GM21381 (cell line): Measurements from ENCODE around the gene FBXO33.

ENCODE experiments used
- ATAC-seq: cut with Tn5 transposase; IDR thresholded peaks from one replicate; pipeline ENCODE4 v1.9.1; 2021; ENCODE audit warnings: mild to moderate bottlenecking, moderate library complexity; ENCODE audit not compliant: unreplicated experiment

The FBXO33 gene, protein sequence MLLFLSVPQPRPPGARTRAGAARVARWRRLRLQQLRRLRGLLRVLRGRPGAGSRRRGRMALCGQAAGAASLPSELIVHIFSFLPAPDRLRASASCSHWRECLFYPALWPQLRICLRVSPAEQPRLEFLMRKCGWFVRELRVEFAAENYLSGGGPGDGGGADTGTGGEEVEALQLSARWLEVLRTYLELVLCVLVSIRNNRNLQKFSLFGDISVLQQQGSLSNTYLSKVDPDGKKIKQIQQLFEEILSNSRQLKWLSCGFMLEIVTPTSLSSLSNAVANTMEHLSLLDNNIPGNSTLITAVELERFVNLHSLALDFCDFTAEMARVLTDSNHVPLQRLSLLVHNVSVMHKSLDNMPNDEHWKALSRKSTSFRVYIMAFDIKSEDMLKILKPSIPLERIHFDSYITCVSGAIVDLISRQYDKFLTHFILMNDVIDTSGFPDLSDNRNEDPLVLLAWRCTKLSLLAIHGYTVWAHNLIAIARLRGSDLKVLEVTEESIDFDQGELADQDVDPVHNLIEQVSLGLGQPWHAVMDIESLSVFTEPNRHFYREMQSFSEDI

DNA sequence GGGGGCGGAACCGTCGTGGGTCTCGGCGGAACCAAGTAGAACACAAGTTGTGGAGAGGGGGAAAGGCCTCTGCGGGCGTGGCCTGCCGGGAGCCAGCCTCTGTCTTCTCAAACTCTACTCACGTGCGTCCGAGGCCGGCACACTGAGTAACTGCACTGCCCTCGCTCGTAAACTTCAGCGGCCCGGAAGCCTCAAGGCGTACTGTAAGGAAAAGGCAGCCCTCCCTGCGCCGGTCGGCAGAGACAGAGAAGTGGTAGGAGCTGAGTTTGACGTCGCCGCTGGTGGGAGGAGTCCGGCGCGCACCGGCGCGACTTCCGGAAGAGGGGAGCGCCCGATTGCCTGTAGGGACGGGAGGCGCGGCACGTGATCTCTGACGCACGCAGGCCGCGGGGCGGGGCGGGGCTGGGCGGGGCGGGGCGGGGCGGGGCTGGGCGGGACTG, at the start of gene FBXO33:
Gene FBXO33, minus strand, starts transcription at position 255 of the 440 bp plus-strand sequence. CDS start 271 bp downstream, outside the sequence.
- ATAC-seq, result peak; percentile 79

DNA sequence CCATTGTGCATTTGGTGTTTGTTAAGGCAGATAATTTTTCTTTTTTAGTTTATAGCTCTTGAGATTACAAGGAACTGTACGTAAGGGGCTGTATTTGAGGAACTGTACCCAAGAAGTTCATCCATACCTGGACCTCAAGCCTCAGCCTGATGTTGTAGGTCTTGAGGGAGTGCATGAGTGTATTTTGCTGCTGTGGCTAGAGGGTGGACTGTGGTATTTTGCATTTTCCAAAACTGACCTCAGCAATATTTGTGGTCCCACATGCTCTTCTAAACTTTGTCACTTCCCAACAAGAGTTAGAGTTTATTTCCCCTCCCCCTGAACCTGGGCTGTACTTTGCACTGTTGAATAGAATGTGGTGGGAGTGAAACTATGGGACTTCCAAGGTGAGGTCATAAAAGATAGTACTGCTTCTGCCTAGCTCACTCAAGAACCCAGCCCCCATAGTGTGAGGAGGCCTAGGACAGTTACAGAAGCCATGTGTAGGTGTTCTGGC, 42.2 kb upstream of the FBXO33 start:
- ATAC-seq, result peak; percentile 91

DNA sequence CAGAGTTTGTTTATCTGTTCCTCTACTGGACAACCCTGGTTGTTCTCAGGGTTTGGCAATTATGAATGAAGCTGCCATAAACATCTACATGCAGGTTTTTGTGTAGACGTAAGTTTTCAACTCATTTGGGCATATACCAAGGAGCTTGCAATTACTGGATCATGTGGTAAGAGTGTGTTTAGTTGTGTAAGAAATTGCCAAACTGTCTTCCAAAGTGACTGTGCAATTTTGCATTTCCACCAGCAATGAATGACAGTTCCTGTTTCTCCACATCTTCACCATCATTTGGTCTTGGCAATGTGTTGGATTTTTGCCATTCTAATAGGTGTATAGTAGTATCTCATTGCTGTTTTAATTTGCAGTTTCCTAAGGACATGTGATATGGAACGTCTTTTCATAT, 39.8 kb upstream of the FBXO33 start:
- no peak for ATAC-seq

DNA sequence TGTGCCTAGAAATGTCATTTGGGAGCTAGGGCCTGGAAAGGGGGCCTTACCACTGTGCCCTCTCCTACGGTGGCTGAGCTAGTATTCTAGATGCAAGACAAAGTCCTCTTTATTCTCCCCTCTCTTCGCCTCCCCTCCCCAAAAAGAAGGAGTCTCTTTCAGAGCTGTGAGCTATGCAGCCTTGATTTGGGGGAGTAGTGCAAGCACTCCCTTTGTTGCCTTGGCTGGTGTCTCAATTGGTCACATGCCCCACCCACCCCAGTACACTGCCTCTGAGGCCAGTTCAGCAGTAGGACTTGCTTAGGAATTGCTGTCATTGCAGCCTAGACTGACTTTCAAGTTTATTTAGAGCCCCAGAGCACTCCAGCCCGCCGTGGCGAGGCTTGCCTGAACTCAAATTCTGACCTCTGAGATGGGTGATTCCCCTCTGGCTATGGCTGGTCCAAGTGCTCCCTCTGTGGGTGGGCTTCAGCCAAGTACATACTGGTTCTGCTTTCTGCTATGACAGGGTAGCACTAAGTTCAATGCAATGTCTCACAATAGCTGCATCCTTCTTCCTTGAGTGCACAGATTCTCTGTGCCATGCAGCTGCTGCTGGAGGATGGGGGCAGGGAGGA, 37.0 kb upstream of the FBXO33 start:
- peak; percentile 87 for ATAC-seq

DNA sequence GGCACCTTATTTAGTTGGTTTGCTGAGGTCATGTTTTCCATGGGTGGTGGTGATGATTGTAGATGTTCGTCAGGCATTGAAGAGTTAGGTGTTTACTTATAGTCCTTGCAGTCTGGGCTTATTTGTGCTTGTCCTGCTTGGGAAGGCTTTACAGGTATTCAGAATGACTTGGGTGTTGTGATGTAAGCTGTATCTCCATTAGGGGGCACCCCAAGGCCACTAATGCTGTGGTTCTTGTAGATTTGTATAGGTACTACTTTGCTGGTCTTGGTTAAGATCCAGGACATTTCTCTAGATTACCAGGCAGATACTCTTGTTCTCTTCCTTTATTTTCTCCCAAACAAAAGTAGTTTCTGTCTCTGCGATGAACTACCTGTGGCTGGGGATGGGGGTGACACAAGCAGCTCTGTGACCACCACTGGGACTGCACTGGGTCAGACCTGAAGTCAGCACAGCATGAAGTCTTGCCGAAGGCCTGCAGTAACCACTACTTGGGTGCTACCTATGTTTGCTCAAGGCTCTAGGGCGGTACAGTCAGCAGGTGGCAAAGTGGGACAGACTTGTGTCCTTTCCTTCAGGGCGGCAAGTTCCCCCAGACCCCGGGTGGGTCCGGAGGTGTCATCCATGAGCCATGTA, 35.8 kb upstream of the FBXO33 start:
- peak; percentile 64 for ATAC-seq

DNA sequence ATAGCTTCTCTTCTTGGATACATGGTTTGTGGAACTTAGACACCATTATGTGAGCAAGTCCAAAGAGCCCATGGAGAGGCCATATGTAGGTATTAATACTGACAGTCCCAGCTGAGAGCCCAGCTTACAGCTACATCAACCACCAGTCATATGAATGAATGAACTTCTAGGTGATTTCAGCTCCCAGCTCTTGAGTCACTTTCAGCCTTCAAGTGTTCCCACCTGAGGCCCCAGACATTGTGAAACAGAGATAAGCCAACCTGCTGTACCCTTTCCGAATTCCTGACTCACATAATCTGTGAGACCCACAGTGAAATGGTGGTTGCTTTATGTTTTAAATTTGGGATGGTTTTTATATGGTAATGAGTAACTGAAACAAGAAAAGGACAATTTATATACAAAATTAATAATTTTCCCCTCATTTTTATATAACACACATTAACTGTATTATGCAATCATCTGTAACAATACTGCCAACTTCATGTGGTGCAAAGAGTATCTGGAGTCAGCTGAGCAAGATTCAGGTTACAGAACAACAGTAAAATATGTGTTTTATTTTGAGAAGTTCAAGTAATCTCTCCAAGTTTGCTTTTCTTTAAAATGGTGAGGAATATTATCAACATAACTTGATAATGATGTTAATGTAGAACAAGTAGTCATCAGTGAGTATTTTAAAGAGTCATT, 27.7 kb upstream of the FBXO33 start:
- no peak for ATAC-seq

DNA sequence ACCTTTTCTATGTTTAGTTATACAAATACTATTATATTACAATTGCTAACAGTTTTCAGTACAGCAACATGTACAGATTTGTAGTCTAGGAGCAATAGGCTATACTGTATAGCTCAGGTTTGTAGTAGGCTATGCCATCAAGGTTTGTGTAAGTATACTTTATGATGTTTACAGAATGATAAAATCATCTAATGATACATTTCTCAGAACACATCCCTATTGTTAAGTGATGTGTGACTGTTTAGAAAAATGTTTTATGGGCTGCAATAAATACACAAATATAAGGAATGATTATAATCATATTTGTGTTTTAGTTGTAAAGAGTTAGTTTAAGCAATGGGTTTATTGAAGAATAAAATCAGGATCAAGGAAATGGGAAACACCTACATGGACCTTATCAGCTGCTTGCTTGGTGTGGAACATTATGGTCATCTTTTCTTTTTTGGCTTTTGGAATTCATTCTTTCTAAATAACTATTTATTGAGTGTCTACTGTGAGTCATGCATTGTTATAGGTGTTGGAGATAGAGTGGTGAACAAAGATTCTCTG, 24.5 kb upstream of the FBXO33 start:
- no peak for ATAC-seq

DNA sequence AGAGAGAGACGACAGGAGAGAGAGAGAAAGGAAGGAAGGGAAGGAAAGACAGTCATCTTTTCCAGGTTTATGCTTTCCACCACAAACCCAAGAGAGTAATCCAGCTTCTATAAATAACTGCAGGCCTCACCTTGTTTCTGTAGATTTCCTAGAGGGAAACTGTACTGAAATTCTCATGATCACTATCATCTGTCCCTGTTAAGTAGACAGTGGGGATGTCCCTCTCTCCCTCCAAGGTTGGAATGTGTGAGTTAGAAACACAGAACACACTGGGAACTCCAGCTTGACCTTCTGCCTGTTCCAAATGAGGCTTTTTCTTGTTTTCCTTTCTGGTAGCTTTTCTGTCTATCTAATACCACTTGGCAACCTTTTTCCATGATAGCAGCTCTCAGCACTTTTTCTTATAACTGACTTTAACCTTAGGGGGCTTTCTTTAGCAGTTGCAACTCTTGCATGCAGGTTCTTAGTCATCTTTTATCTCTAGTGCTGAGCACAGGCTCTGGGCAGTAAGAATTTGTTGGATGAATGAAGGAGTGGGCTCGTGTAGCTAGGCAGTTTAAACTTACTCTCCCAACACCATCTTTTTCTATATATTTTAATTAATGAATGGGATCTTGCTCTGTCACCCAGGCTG, 22.8 kb upstream of the FBXO33 start:
- no peak for ATAC-seq

DNA sequence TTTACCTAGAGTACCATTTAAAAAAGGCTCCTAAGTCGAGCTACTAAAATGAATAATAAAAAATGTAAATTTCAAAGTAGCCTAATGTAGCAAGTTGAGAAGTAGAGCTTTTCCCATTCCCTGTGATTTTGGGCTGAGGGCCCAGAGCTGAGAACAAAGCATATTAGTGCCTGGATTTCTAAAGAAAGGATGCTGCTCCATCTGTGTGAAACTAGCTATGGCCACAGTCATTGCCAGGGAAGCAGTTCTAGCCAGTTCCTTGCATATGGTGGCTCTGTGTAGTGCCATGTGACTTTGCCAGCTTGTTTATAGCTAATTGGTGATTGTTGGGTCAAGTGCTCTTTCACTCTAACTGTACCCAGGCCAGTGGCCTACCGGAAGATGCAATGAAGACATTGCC, 20.4 kb upstream of the FBXO33 start:
- ATAC-seq, result no peak

DNA sequence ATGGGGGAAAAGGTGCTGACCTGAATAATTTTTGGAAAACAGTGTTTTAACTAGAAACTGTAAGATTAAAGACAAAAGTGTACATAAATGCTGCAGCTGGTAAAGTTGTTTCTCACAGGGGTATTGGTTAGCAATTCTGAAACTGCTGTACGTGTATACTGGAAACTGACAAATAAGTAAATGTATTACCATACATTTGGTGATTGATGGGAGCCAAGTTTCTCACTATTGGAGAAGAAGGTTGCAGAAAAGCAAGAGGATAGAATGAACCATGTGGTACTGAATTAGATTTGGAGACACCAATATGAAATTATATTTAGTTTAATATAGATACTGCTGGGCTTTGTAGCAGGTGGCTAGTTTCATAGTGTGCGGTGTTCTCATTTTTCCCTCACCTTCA, 19.6 kb upstream of the FBXO33 start:
- peak; percentile 56 for ATAC-seq

DNA sequence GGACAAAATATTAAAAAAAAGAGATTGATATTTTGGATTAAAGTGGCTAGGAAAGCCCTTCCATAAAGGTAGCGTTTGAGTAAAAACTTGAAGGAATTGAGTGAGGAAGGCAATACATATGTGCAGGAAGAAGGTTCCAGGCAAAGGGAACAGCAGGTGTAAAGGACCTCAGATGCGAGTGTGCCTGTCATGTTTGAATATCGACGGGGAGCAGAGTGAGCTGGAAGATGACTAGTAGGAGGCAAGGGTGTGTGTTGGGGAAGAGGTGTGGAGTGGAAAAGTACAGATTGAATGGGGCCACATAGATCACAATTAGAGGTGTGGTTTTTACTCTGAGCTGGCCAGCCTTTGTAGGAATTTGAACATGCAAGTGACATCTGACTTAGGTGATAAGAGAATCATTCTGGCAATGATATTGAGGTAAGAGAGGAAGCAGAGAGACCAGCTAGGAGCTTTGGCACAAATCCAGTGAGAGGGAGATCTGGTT, 15.0 kb upstream of the FBXO33 start:
- no peak for ATAC-seq

DNA sequence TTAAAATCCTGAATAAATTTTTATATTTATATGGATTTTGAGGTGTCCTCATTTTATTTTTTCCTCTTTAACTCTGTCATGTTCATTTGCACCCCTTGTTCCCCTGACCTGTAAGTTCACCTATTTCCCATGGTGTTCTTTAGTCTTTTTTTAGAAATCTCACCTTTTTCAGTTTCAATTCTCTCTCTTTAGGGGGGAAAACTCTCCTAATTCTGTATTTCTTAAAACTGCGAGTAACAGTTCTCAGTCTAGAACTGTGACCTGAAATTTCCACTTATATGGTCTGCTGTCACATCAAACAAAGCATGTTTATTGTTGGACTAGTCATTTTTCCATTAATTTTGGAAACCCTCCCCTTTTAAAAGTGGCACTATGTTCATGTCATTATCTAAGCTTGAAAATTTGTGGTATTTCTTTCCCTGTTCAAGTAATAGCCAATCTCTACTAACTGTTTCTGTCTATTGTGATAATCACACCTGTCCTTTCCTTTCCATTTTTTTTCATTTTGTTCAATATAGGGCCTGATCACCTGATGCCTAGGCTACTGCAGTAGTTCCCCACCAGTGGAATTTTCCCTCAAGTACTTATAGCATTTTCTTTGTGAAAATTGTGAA, 14.0 kb upstream of the FBXO33 start:
- peak; percentile 56 for ATAC-seq

DNA sequence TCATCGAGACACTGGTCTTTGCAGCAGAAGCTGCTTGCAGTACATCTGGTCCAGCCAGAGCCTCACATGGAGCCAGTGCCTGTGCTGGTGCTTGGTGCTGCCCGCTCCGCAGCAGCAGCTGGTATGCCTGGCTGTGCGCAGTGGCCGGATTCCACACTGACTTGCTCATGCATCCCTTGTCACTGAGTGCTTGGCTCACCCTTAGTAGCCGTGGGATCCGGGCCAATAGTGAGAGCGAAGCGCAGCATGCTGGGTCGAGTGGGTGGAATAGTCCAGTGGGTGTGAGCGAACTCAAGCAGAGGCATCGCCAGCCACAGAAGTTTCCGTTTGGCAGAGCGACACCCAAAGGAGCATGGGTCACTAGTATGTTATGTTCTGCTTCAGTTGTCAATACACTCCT, 10.1 kb upstream of the FBXO33 start:
- no peak for ATAC-seq

DNA sequence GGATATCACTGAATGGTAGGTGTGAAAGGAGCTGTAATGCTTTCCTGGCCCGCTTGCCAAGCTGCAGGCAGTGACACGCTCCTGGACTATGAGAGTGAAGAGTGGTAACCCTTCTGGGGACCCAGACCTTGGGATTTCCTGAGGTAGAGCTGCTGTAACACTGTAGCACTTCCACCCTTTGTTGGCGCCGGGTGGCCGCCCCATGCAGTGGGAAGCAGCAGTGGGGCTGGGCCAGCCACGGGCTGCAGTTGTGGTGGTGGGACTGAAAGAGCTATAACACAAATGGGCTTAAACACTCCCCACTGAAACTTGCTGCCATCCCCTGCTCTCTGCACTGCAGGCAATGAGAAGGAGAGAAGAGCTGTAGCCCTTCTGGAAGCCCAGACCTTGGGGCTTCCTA, 9.6 kb upstream of the FBXO33 start:
- ATAC-seq, result no peak

DNA sequence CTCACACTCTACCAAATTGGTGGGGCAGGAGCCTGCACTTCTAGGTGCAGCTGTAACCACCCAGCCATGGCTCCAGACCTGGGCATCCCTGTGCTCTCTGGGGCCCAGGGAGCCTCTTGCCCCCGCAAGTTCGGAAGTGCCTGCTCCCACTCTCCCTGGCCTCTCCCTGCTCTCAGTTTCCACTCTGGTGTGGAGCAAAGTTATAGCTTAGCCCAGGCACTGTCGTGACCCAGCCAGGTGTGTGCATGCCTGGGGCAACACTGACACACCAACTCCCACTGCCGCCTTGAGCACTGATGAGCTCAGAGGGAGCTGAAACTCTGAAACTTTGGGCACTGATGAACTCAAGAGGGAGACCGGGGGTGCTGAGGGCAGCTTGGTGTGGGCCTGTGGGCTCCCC, 8.7 kb upstream of the FBXO33 start:
- ATAC-seq, result no peak

DNA sequence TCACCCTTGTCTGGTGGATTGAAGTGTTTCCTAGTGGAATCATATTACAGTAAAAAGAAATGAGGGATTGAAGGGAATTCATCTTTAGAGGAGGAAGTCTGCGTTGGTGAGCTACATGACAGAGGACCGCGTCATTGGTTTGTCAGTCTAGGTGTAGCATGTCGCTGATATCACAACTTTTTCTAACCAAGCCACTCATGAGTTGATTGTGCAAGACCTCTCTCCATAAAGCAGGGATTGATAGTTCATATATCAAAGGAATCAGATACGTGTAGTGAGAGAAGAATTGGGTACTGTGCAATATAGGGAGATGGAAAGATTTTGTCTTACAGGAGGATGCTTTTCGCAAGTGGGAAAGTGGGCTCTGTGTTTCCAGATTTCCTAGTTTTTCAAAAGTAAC, 3.0 kb upstream of the FBXO33 start:
- no peak for ATAC-seq

DNA sequence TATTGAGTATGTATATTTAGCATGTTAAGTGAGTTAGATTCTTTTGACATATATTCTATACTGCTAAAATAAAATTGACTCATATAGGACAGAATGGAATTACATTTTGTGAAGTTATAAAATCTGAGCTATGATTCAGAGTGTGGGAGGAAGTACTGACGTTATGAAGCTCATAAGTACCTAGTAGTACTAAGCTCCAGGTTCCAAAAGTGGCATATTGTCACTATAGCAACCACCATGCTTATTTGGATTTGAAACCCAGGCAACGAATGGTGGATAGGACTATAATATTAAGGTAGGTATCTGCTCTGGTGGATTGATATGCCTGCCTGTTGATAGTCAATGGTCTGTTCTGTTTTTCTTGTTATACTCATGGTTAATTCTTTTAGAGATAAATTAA, 2.2 kb upstream of the FBXO33 start:
- ATAC-seq, result no peak

DNA sequence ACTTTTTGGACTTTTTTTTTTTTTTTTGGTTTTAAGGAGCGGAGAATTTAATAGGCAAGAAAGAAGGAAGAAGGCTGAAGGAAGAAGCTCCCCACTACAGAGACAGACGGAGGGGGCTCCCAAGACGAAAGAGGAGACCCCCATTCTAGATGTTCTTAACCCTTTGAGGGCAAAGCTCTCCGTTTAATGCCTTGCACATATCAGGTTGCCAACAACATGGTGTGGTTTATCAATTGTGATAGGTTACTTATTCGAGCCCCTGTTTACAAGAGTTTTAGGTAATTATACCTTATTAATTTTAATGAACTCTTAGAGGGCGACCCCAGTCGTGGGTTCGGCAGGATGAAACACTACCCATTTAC, 1.2 kb upstream of the FBXO33 start:
- no peak for ATAC-seq

DNA sequence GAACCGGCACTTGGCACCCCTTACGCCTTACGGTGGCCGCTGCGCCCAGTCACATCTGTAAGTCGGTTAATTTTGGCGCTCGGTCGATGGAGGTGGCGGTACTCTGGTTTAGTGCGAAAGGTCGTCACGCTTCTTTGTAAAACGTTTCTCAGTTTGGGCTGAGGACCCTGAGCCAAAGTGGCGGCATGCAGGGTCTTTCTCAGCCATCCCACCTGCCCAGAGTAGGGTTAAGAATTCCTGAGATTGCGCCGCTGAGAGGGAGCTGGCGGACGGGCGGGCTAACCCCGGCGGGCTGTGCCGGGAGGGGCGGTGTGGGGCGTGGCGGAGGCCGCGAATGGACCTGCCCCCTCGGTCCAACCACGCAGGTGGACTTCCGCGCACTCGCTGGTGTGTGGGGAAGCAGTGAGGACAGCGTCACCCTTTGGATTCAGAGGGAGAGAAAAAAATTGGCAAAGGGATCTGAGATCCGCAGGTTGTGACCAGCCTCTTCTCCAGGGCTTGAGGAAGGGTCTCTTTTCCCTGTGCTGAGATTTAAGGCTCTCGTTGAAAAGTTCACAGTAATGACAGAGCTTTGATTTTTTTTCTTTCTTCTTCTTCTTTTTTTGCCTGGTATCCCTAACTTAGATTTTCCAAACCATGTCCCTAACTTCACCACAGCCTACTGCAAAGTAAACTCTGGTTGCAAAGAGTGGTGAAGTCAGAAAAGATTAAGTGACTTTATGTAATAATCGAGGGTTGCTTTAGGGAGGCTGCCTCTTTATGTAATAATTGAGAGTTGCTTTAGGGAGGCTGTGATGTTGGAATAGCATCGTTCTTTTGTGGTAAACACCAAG, 602 bp upstream of the FBXO33 start:
- peak; percentile 61 for ATAC-seq
